ENCODE data around the gene ADAMTS18.

GRCh38 chr16:77273815-77274214 lies 161.0 kb downstream of the ADAMTS18 start:
- no peak for TF ChIP-seq CTCF (IDR thresholded peaks at IDR 0.05)
- no peak for TF ChIP-seq POLR2A (IDR thresholded peaks at IDR 0.05)
- no peak for TF ChIP-seq EP300 (IDR thresholded peaks at IDR 0.05)
